ENCODE data around the gene TMEM63A. TPM values are rescaled to one million over a fixed set of nuclear protein-coding genes. Genes with fewer than 3 reads are reported as not detected.

TMEM63A gene
- total RNA-seq, 2 experiments from 2014 or later = 52.2 to 59.1 TPM

- Mint-ChIP-seq H3K27ac (no peak overlapping the region), H3K4me3 (no peak overlapping the region), H3K36me3 (peaks cover 36% of the 10 kb centered on the region), H3K9me3 (no peaks in the 10 kb centered on the region), H3K4me1 (ENCODE audit: low read depth) (peaks cover 23% of the 10 kb centered on the region), H3K27me3 (no peaks in the 10 kb centered on the region)
- intact Hi-C loops (cut with micrococcal nuclease) = no loop called here
- ChIA-PET POLR2A (no interaction called here), CTCF (no interaction called here)
- DNase-seq = no peak
Observed at GRCh38 chr1:225861834-225862580, 20.2 kb downstream of the TMEM63A start.

GRCh38 chr1:225860876-225861441 lies 21.2 kb downstream of the TMEM63A start:
- POLR2A ChIA-PET = no interaction called here
- Mint-ChIP-seq H3K27me3 (no peaks in the 10 kb centered on the region), H3K4me3 (no peak overlapping the region), H3K27ac (no peak overlapping the region), H3K9me3 (no peaks in the 10 kb centered on the region), H3K36me3 (peaks cover 33% of the 10 kb centered on the region), H3K4me1 (ENCODE audit: low read depth) (peaks cover 15% of the 10 kb centered on the region)
- DNase-seq = no peak
- intact Hi-C loops (cut with micrococcal nuclease) = no loop called here
- CTCF ChIA-PET = no interaction called here

- POLR2A ChIA-PET = no interaction called here
- no peak overlapping the region for H3K27ac Mint-ChIP-seq
- CTCF ChIA-PET = no interaction called here
- H3K4me3 Mint-ChIP-seq = no peak overlapping the region
- H3K4me1 Mint-ChIP-seq (ENCODE audit: low read depth) = peaks cover 14% of the 10 kb centered on the region
- intact Hi-C loops (cut with micrococcal nuclease) = no loop called here
- H3K9me3 Mint-ChIP-seq = no peaks in the 10 kb centered on the region
- peaks cover 27% of the 10 kb centered on the region for H3K36me3 Mint-ChIP-seq
- no peak for DNase-seq
- H3K27me3 Mint-ChIP-seq = no peaks in the 10 kb centered on the region
Observed at GRCh38 chr1:225860107-225860506, 22.1 kb downstream of the TMEM63A start.

GRCh38 chr1:225859151-225859550 lies 23.0 kb downstream of the TMEM63A start:
- H3K4me3 Mint-ChIP-seq = no peak overlapping the region
- POLR2A ChIA-PET = no interaction called here
- no peak for DNase-seq
- peaks cover 10% of the 10 kb centered on the region for H3K4me1 Mint-ChIP-seq (ENCODE audit: low read depth)
- no peak overlapping the region for H3K27ac Mint-ChIP-seq
- CTCF ChIA-PET = interaction anchor here (0.7 to 1.2 kb wide), 2 partner anchors 21 to 66 kb away, joined by 3 read pairs; no protein-coding TSS in a partner anchor
- no peaks in the 10 kb centered on the region for H3K9me3 Mint-ChIP-seq
- no peaks in the 10 kb centered on the region for H3K27me3 Mint-ChIP-seq
- H3K36me3 Mint-ChIP-seq = peaks cover 31% of the 10 kb centered on the region
- intact Hi-C loops (cut with micrococcal nuclease) = no loop called here

- intact Hi-C loops (cut with micrococcal nuclease) = no loop called here
- ChIA-PET POLR2A (interaction anchor here (0.8 to 1.3 kb wide), 2 partner anchors 9 to 23 kb away, joined by 3 to 4 read pairs; no protein-coding TSS in a partner anchor), CTCF (no interaction called here)
- Mint-ChIP-seq H3K27ac (no peak overlapping the region), H3K4me1 (ENCODE audit: low read depth) (peaks cover 11% of the 10 kb centered on the region), H3K36me3 (peaks cover 32% of the 10 kb centered on the region), H3K27me3 (no peaks in the 10 kb centered on the region), H3K4me3 (no peak overlapping the region), H3K9me3 (no peaks in the 10 kb centered on the region)
- DNase-seq = no peak
Observed at GRCh38 chr1:225857256-225857655, 24.9 kb downstream of the TMEM63A start.

GRCh38 chr1:225855503-225856300 lies 26.5 kb downstream of the TMEM63A start:
- no peaks in the 10 kb centered on the region for H3K27me3 Mint-ChIP-seq
- POLR2A ChIA-PET = interaction anchor here (0.6 kb wide), 1 partner anchor 270 kb away, joined by 5 read pairs; no protein-coding TSS in a partner anchor
- peaks cover 35% of the 10 kb centered on the region for H3K36me3 Mint-ChIP-seq
- H3K9me3 Mint-ChIP-seq = no peaks in the 10 kb centered on the region
- CTCF ChIA-PET = interaction anchor here (0.9 to 1.2 kb wide), 4 partner anchors 10 to 55 kb away, joined by 3 to 5 read pairs (median 3); partner anchors contain the start of gene TMEM63A
- DNase-seq = no peak
- no peak overlapping the region for H3K4me3 Mint-ChIP-seq
- H3K27ac Mint-ChIP-seq = peak overlapping the region; percentile 52
- intact Hi-C loops (cut with micrococcal nuclease) = no loop called here
- peaks cover 18% of the 10 kb centered on the region for H3K4me1 Mint-ChIP-seq (ENCODE audit: low read depth)

- no peak overlapping the region for H3K27ac Mint-ChIP-seq
- H3K4me3 Mint-ChIP-seq = no peak overlapping the region
- no peak for DNase-seq
- no peaks in the 10 kb centered on the region for H3K27me3 Mint-ChIP-seq
- H3K4me1 Mint-ChIP-seq (ENCODE audit: low read depth) = peaks cover 34% of the 10 kb centered on the region
- POLR2A ChIA-PET = no interaction called here
- peaks cover 34% of the 10 kb centered on the region for H3K36me3 Mint-ChIP-seq
- no peaks in the 10 kb centered on the region for H3K9me3 Mint-ChIP-seq
- CTCF ChIA-PET = no interaction called here
- intact Hi-C loops (cut with micrococcal nuclease) = no loop called here
Observed at GRCh38 chr1:225853441-225853840, 28.7 kb downstream of the TMEM63A start.

- H3K27me3 Mint-ChIP-seq = no peaks in the 10 kb centered on the region
- H3K36me3 Mint-ChIP-seq = peaks cover 38% of the 10 kb centered on the region
- ChIA-PET POLR2A (interaction anchor here (0.7 kb wide), 1 partner anchor 75 kb away, joined by 3 read pairs; the partner anchor contains the start of gene SRP9), CTCF (interaction anchor here (1.1 to 1.8 kb wide), 2 partner anchors 75 to 378 kb away, joined by 3 to 5 read pairs; partner anchors contain the start of gene SRP9)
- no peak for DNase-seq
- no peak overlapping the region for H3K4me3 Mint-ChIP-seq
- peak overlapping the region; percentile 67 for H3K27ac Mint-ChIP-seq
- H3K9me3 Mint-ChIP-seq = no peaks in the 10 kb centered on the region
- intact Hi-C loops (cut with micrococcal nuclease) = no loop called here
- peaks cover 40% of the 10 kb centered on the region for H3K4me1 Mint-ChIP-seq (ENCODE audit: low read depth)
Observed at GRCh38 chr1:225852413-225853124, 29.6 kb downstream of the TMEM63A start.

GRCh38 chr1:225851805-225852204 lies 30.4 kb downstream of the TMEM63A start:
- Mint-ChIP-seq H3K9me3 (no peaks in the 10 kb centered on the region), H3K4me3 (no peak overlapping the region), H3K27ac (peak overlapping the region; percentile 67), H3K27me3 (no peaks in the 10 kb centered on the region), H3K4me1 (ENCODE audit: low read depth) (peaks cover 40% of the 10 kb centered on the region), H3K36me3 (peaks cover 38% of the 10 kb centered on the region)
- POLR2A ChIA-PET = interaction anchor here (0.7 kb wide), 1 partner anchor 74 kb away, joined by 3 read pairs; the partner anchor contains the start of gene SRP9
- CTCF ChIA-PET = interaction anchor here (1.1 to 1.8 kb wide), 2 partner anchors 74 to 377 kb away, joined by 3 to 5 read pairs; partner anchors contain the start of gene SRP9
- DNase-seq = no peak
- intact Hi-C loops (cut with micrococcal nuclease) = no loop called here

- ChIA-PET POLR2A (no interaction called here), CTCF (no interaction called here)
- no peak for DNase-seq
- intact Hi-C loops (cut with micrococcal nuclease) = no loop called here
- peak overlapping the region; percentile 16 for H3K27ac Mint-ChIP-seq
- H3K4me1 Mint-ChIP-seq (ENCODE audit: low read depth) = peaks cover 33% of the 10 kb centered on the region
- no peaks in the 10 kb centered on the region for H3K27me3 Mint-ChIP-seq
- peaks cover 37% of the 10 kb centered on the region for H3K36me3 Mint-ChIP-seq
- H3K9me3 Mint-ChIP-seq = no peaks in the 10 kb centered on the region
- no peak overlapping the region for H3K4me3 Mint-ChIP-seq
Observed at GRCh38 chr1:225850370-225850769, 31.8 kb downstream of the TMEM63A start.

GRCh38 chr1:225849925-225850324 lies 32.3 kb downstream of the TMEM63A start:
- Mint-ChIP-seq H3K4me1 (ENCODE audit: low read depth) (peaks cover 33% of the 10 kb centered on the region), H3K9me3 (no peaks in the 10 kb centered on the region), H3K27ac (peak overlapping the region; percentile 31), H3K4me3 (no peak overlapping the region), H3K27me3 (no peaks in the 10 kb centered on the region), H3K36me3 (peaks cover 37% of the 10 kb centered on the region)
- CTCF ChIA-PET = no interaction called here
- DNase-seq = peak; percentile 34
- POLR2A ChIA-PET = no interaction called here
- intact Hi-C loops (cut with micrococcal nuclease) = no loop called here

Measured in activated CD4-positive, alpha-beta memory T cell treated with anti-CD3 and anti-CD28 coated beads for 36 hours (primary cell).